Upper lobe of left lung (tissue), 6 donors: ENCODE results near the gene TEX50. TPM values are rescaled to one million over a fixed set of nuclear protein-coding genes. Genes with fewer than 3 reads are reported as not detected.
"Not testable (repeated sequence)": the region's sequence is repeated elsewhere in the genome, so short reads cannot be mapped to it uniquely, and the experiment has no call there.

Experiments used
- ATAC-seq, 2 donors: fragments of 200-7000 bp; cut with Tn5 transposase; one replicate each; pipeline ENCODE4 v1.9.1; 2022; ENCODE audit warnings: mild to moderate bottlenecking in 2 of 2, moderate library complexity in 2 of 2; ENCODE audit not compliant: low FRiP score in 2 of 2
- DNase-seq, 2 donors: peaks; one replicate each; pipeline ENCODE4 v3.0.0-alpha.2; 2019 to 2020
- H3K27ac ChIP-seq, 4 donors: fragments of 200-600 bp; sonication (generic); one replicate each; pipeline ENCODE4 v1.5.1; 2016 to 2019
- H3K27me3 ChIP-seq, 4 donors: fragments of 200-600 bp; sonication (generic); one replicate each; pipeline ENCODE4 v1.5.1; 2017 to 2019
- H3K36me3 ChIP-seq, 4 donors: fragments of 200-600 bp; sonication (generic); one replicate each; pipeline ENCODE4 v1.5.1; 2016 to 2019
- H3K4me1 ChIP-seq, 4 donors: fragments of 200-600 bp; sonication (generic); one replicate each; pipeline ENCODE4 v1.5.1; 2018 to 2019
- H3K4me3 ChIP-seq, 4 donors: fragments of 200-600 bp; sonication (generic); one replicate each; pipeline ENCODE4 v1.5.1; 2017 to 2019; ENCODE audit warnings: mild to moderate bottlenecking in 2 of 4, moderate library complexity in 1 of 4
- H3K9me3 ChIP-seq, 4 donors: fragments of 200-600 bp; sonication (generic); one replicate each; pipeline ENCODE4 v1.5.1; 2018 to 2019
- EP300 ChIP-seq, 4 donors: sonication (generic); formaldehyde crosslinking; IDR thresholded peaks; one replicate each; pipeline ENCODE4 v1.5.1; 2017; ENCODE audit warnings: antibody characterized with exemption in 4 of 4, control low read depth in 2 of 4
- POLR2A ChIP-seq, 4 donors: fragments of 450-650 bp; IDR thresholded peaks; one replicate each; pipeline ENCODE4 v1.5.1; 2016 to 2017; ENCODE audit warnings: antibody characterized with exemption in 4 of 4, mild to moderate bottlenecking in 2 of 4
- POLR2AphosphoS5 ChIP-seq, 2 donors: sonication (generic); formaldehyde crosslinking; IDR thresholded peaks; one replicate each; pipeline ENCODE4 v1.5.1; 2017; ENCODE audit warnings: antibody characterized with exemption in 2 of 2
- WGBS, 2 donors: methylation state at CpG; one replicate each; pipeline ENCODE4 v1.1.5; 2017 to 2018; 5-methylcytosine and 5-hydroxymethylcytosine counted together
- total RNA-seq, 6 donors: library from RNA; depleted of rRNA in 4 of 6; stranded (reverse); fragments of >200 nt in 4 of 6; gene quantifications; one replicate each; pipeline versions ENCODE4 v1.1.0 to v1.2.1, GENCODE V29; 2016 to 2021
- TF ChIP-seq, protein P1 (sequence below), 6 experiments: fragments of 450-650 bp in 4 of 6; fragments of 200-600 bp in 2 of 6; sonication (generic) in 2 of 6; IDR thresholded peaks; one replicate each; pipeline ENCODE4 v1.5.1; 2016 to 2019; ENCODE audit warnings: antibody characterized with exemption in 6 of 6
- donor health status: DM: no; HTN: no; CAD: no; lungs with moderate emphysema.
- donor health status: DM: no; HTN: yes; CAD: no; lungs with severe emphysema.

The TEX50 gene
- total RNA-seq, 6 donors from 2014 or later, result not detected

DNA sequence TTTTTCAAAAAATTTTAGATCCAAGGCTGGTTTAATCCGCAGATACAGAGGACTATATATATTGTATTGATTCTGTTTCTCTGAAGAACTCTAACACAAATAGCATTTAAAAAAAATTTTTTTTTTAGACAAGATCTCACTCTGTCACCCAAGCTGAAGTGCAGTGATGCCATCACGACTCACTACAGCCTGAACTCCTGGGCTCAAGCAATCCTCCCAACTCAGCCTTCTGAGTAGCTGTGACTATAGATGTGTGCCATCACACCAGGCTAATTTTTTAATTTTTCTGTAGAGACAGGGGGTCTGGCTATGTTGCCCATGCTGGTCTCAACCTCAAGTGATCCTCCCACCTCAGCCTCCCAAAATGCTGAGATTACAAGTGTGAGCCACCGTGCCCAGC is 31.5 kb downstream of the TEX50 start:
- Histone ChIP-seq H3K9me3 (no peaks in the 10 kb centered on the region), H3K27me3 (no peaks in the 10 kb centered on the region), H3K27ac (no peak overlapping the region), H3K36me3 (no peaks in the 10 kb centered on the region), H3K4me1 (peaks cover 0 to 11% (median 1%) of the 10 kb centered on the region in 4 donors), H3K4me3 (no peak overlapping the region)
- ATAC-seq (no peak), DNase-seq (no peak)
- WGBS, 2 donors, result 92 to 94% methylated on average over 3 of the region's 3 CpGs
- TF ChIP-seq, protein P1, sequence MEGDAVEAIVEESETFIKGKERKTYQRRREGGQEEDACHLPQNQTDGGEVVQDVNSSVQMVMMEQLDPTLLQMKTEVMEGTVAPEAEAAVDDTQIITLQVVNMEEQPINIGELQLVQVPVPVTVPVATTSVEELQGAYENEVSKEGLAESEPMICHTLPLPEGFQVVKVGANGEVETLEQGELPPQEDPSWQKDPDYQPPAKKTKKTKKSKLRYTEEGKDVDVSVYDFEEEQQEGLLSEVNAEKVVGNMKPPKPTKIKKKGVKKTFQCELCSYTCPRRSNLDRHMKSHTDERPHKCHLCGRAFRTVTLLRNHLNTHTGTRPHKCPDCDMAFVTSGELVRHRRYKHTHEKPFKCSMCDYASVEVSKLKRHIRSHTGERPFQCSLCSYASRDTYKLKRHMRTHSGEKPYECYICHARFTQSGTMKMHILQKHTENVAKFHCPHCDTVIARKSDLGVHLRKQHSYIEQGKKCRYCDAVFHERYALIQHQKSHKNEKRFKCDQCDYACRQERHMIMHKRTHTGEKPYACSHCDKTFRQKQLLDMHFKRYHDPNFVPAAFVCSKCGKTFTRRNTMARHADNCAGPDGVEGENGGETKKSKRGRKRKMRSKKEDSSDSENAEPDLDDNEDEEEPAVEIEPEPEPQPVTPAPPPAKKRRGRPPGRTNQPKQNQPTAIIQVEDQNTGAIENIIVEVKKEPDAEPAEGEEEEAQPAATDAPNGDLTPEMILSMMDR (IDR thresholded peaks at IDR 0.05), result no peak
- TF ChIP-seq POLR2A (IDR thresholded peaks at IDR 0.05), result no peak
- TF ChIP-seq EP300 (IDR thresholded peaks at IDR 0.05), result no peak
- TF ChIP-seq POLR2AphosphoS5 (IDR thresholded peaks at IDR 0.05), result no peak

DNA sequence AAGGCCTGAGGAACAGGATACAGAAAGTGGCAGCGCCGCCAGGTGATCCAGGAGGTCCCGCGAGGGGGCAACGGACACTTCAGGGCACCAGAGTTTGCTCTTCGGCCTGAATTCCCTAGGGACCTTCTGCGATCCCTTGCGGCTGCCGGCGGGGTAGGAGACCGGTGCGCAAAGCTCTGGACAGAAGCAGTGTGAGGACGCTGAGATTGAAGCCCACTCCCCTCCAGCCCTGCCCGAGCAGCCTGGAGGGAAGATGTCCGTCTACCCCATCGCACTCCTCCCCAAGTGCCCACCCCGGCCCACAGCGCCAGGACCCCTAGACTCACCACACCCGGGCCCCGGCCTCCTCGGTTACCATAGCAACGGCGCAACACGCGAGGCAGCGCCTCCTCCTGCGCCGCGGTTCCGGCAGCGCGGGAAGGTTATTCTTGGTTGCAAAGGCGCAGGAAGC is 34.4 kb downstream of the TEX50 start, which contains the start of gene ANKRD45:
ANKRD45 (minus strand) TSS at position 361 of the 451 bp plus-strand sequence. CDS start 10,433 bp downstream, outside the sequence.
- H3K27me3 ChIP-seq, result no peaks in the 10 kb centered on the region
- no peaks in the 10 kb centered on the region for H3K9me3 ChIP-seq
- peak within 1 kb of the TSS in 3 of 4 donors; percentile 36 to 45 (median 42) for H3K4me3 ChIP-seq
- H3K4me1 ChIP-seq, result peaks cover 0 to 11% (median 1%) of the 10 kb centered on the region in 4 donors
- no peaks in the 10 kb centered on the region for H3K36me3 ChIP-seq
- WGBS, 2 donors, result 2 to 3% methylated on average over 21 to 33 of the region's 33 CpGs
- no peak within 1 kb of the TSS for H3K27ac ChIP-seq
- DNase-seq (peak; percentile 51 to 85), ATAC-seq (peak; percentile 50 to 72)
- no peak for TF ChIP-seq EP300 (IDR thresholded peaks at IDR 0.05)
- TF ChIP-seq, protein P1 (IDR thresholded peaks at IDR 0.05), result peak in 1 of 6 experiments; percentile 9
- no peak for TF ChIP-seq POLR2A (IDR thresholded peaks at IDR 0.05)

DNA sequence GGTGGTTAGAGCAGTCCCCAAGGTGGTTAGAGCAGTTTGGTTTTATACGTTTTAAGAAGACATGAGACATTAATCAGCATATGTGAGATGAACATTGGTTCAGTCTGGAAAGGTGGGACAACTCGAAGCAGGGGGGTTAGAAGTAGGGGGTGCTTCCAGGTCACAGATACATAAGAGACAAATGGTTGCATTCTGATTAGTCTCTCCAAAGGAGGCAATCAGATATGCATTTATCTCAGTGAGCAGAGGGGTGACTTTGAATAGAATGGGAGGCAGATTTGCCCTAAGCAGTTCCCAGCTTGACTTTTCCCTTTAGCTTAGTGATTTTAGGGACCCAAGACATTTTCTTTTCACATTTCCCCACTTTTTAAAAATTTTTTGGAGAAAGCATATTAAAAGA is 39.4 kb downstream of the TEX50 start:
- not testable (repeated sequence) for H3K4me3 ChIP-seq, H3K4me1 ChIP-seq, DNase-seq, H3K27ac ChIP-seq, H3K36me3 ChIP-seq, H3K9me3 ChIP-seq, H3K27me3 ChIP-seq, ATAC-seq
- 92% methylated on average over 2 of the region's 2 CpGs for WGBS, 2 donors

DNA sequence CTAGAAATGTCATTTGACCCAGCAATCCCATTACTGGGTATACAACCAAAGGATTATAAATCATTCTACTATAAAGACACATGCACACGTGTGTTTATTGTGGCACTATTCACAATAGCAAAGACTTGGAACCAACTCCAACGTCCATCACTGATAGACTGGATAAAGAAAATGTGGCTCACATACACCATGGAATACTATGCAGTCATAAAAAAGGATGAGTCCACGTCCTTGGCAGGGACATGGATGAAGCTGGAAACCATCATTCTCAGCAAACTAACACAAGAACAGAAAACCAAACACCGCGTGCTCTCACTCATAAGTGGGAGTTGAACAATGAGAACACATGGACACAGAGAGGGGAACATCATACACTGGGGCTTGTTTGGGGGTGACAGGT is 45.0 kb downstream of the TEX50 start:
- not testable (repeated sequence) for H3K27me3 ChIP-seq, H3K27ac ChIP-seq, DNase-seq, H3K4me1 ChIP-seq, H3K36me3 ChIP-seq, H3K4me3 ChIP-seq, H3K9me3 ChIP-seq, ATAC-seq
- 87 to 89% methylated on average over 5 of the region's 5 CpGs for WGBS, 2 donors

DNA sequence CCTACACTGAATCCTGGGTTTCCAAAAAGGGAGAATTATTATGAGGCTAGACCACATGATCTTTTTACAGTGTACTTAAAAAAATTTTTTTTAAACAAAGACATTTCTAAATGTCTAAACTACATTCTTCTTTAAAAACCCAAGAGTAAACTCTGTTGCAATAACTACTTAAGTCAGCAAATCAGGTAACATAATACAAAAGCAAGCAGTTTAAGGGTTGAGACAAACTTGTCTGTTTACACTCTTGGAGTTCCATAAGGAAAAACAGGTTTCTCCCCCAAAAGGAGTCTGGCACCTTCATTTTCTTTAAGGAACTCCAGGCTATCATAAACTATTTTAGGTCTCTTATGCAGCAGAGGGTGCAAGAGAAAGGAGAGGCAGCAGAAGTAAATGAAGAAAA is 47.0 kb downstream of the TEX50 start:
- DNase-seq (no peak), ATAC-seq (no peak)
- Histone ChIP-seq H3K9me3 (no peaks in the 10 kb centered on the region), H3K27me3 (no peaks in the 10 kb centered on the region), H3K4me3 (no peak overlapping the region), H3K4me1 (peaks cover 0 to 4% (median 0%) of the 10 kb centered on the region in 4 donors), H3K27ac (peak overlapping the region in 2 of 4 donors; percentile 7 to 21), H3K36me3 (no peaks in the 10 kb centered on the region)
- TF ChIP-seq POLR2A (IDR thresholded peaks at IDR 0.05) (no peak), POLR2AphosphoS5 (IDR thresholded peaks at IDR 0.05) (no peak), EP300 (IDR thresholded peaks at IDR 0.05) (no peak)
- TF ChIP-seq, protein P1 (IDR thresholded peaks at IDR 0.05), result no peak

DNA sequence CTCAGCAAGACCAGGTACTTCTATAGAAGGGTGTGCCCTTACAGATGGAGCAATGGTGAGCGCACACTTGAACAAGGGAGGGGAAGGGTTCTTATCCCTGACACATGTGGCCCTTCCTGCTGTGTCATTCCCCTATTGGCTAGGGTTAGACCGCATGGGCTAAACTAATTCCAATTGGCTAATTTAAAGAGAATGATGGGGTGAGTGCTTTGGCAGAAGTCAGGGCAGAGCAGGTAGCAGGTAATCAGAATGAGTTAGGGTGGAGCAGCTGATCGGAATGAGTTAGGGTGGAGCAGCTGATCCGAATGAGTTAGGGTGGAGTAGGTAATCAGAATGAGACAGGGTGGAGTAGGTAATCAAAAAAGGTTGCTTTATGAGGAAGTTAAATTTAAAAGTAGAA is 48.7 kb downstream of the TEX50 start:
- not testable (repeated sequence) for ATAC-seq, H3K27me3 ChIP-seq, H3K9me3 ChIP-seq, H3K4me3 ChIP-seq, H3K36me3 ChIP-seq, H3K4me1 ChIP-seq, H3K27ac ChIP-seq
- 65 to 76% methylated on average over 4 of the region's 4 CpGs for WGBS, 2 donors
- peak in 1 of 2 donors; percentile 25 for DNase-seq

DNA sequence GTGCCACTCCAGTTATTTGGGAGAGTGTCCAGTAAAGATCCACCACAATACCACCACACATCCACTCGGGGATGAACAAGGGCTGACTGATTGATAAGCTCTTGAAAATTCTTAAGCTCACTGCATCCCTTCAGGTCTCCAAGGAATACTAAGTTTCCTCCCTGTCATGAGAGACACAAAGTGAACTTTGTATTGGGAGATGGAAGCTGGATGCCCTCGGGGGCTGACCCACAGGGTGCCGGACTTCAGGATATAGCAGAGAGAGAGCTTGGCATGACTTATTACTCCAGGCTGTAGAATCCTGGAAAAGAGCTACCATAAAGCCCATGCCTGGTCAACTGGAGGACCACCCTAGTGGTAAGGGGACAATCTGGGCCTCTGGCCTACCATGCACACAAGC is 50.0 kb downstream of the TEX50 start:
- H3K27ac ChIP-seq, H3K36me3 ChIP-seq, ATAC-seq, H3K4me1 ChIP-seq, H3K4me3 ChIP-seq, H3K27me3 ChIP-seq, H3K9me3 ChIP-seq, DNase-seq: not testable (repeated sequence)
- 74 to 94% methylated on average over 3 of the region's 3 CpGs for WGBS, 2 donors

Other genes starting within 250 kb of the TEX50 start
- 100 to 1,000 TPM in 5 of 6 donors, 10 to 100 TPM in 1; 94.3 to 330 (median 212) TPM for gene PRDX6, start 158.0 kb upstream of the TEX50 start, total RNA-seq
- gene SLC9C2, start 32.3 kb upstream of the TEX50 start, total RNA-seq, result 1 to 10 TPM in 1 of 6 donors, under 1 TPM in 3, not detected in 2; 0.15 to 1.5 (median 0.76) TPM
- gene ANKRD45, start 34.5 kb downstream of the TEX50 start, total RNA-seq, result 10 to 100 TPM in 1 of 6 donors, 1 to 10 TPM in 5; 1.4 to 17.9 (median 5.2) TPM
- 10 to 100 TPM in 5 of 6 donors, 1 to 10 TPM in 1; 8.5 to 37.8 (median 31.3) TPM for gene KLHL20, start 79.6 kb downstream of the TEX50 start, total RNA-seq
- gene DARS2, start 189.3 kb downstream of the TEX50 start, total RNA-seq, result 10 to 100 TPM in 5 of 6 donors, 1 to 10 TPM in 1; 7.3 to 19.1 (median 12.5) TPM
- 1 to 10 TPM; 1.8 to 8.4 (median 4.4) TPM for gene CENPL, start 189.5 kb downstream of the TEX50 start, total RNA-seq
- gene GAS5, start 232.7 kb downstream of the TEX50 start, total RNA-seq, result 100 to 1,000 TPM; 169 to 367 (median 271) TPM
- 10 to 100 TPM in 4 of 6 donors, 1 to 10 TPM in 2; 5.3 to 17.8 (median 12.0) TPM for gene ZBTB37, start 233.0 kb downstream of the TEX50 start, total RNA-seq